Measurements from ENCODE around the gene AKAP7.

The AKAP7 gene

GRCh38 chr6:131130554-131130940 is 4.7 kb upstream of the AKAP7 start:
- H2AFZ ChIP-seq (ENCODE audit: low read depth, low read length, severe bottlenecking): no peak overlapping the region
- H3K4me2 ChIP-seq (ENCODE audit: low read depth, low read length, poor library complexity, severe bottlenecking): no peak overlapping the region
- no peak for TF ChIP-seq CTCF (IDR thresholded peaks at IDR 0.05; ENCODE audit: insufficient read depth, low read length, poor library complexity, severe bottlenecking)
- no peak for TF ChIP-seq EZH2phosphoT487 (conservative IDR thresholded peaks at IDR 0.05; ENCODE audit: low read length)
- H3K27ac ChIP-seq (ENCODE audit: low read depth, low read length): no peak overlapping the region
- H3K9me2 ChIP-seq (replicated peaks; ENCODE audit: insufficient read depth, low read length): no peaks in the 10 kb centered on the region
- H3K4me3 ChIP-seq (ENCODE audit: insufficient read depth, low read length, poor library complexity, severe bottlenecking): no peak overlapping the region
- no peaks in the 10 kb centered on the region for H3F3A ChIP-seq (ENCODE audit: insufficient read depth)
- H3K27me3 ChIP-seq (ENCODE audit: low read length): no peaks in the 10 kb centered on the region
- no peaks in the 10 kb centered on the region for H3K79me2 ChIP-seq (ENCODE audit: insufficient read depth, low read length)
- H4K20me1 ChIP-seq (ENCODE audit: low read depth, low read length): no peaks in the 10 kb centered on the region
- H3K9ac ChIP-seq (ENCODE audit: low read length): no peak overlapping the region
- H3K9me3 ChIP-seq (ENCODE audit: insufficient read depth, low read length): no peaks in the 10 kb centered on the region
- no peaks in the 10 kb centered on the region for H3K36me3 ChIP-seq (ENCODE audit: low read length)

DNA sequence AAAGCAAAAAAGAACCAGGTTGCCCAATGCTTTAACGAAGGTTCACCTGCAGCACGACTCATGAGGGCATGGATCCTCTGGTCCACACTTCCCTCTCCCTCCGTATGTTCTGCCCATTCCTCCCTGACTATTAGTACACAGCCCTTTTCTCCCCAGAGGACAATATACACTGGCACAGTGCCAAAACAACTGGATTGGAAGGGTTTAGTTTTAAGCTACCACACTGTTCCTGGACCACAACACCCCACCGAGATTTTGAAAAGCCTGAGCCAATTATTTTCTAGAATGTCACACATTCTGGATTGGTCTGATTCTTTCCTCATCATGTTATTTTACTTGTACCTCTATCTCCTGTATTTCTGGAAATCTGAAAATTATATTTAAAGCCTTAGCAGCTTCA is 2.9 kb upstream of the AKAP7 start:
- no peaks in the 10 kb centered on the region for H3K36me3 ChIP-seq (ENCODE audit: low read length)
- H3K4me3 ChIP-seq (ENCODE audit: insufficient read depth, low read length, poor library complexity, severe bottlenecking): no peak overlapping the region
- H3F3A ChIP-seq (ENCODE audit: insufficient read depth): no peaks in the 10 kb centered on the region
- H3K79me2 ChIP-seq (ENCODE audit: insufficient read depth, low read length): no peaks in the 10 kb centered on the region
- no peaks in the 10 kb centered on the region for H3K9me2 ChIP-seq (replicated peaks; ENCODE audit: insufficient read depth, low read length)
- no peak overlapping the region for H3K27ac ChIP-seq (ENCODE audit: low read depth, low read length)
- H3K9me3 ChIP-seq (ENCODE audit: insufficient read depth, low read length): no peaks in the 10 kb centered on the region
- TF ChIP-seq EZH2phosphoT487 (conservative IDR thresholded peaks at IDR 0.05; ENCODE audit: low read length) (no peak), CTCF (IDR thresholded peaks at IDR 0.05; ENCODE audit: insufficient read depth, low read length, poor library complexity, severe bottlenecking) (no peak)
- H3K4me2 ChIP-seq (ENCODE audit: low read depth, low read length, poor library complexity, severe bottlenecking): no peak overlapping the region
- no peaks in the 10 kb centered on the region for H3K27me3 ChIP-seq (ENCODE audit: low read length)
- no peak overlapping the region for H3K9ac ChIP-seq (ENCODE audit: low read length)
- no peak overlapping the region for H2AFZ ChIP-seq (ENCODE audit: low read depth, low read length, severe bottlenecking)
- no peaks in the 10 kb centered on the region for H4K20me1 ChIP-seq (ENCODE audit: low read depth, low read length)

GRCh38 chr6:131134220-131134979 is 867 bp upstream of the AKAP7 start:
- Histone ChIP-seq H3K27me3 (ENCODE audit: low read length) (no peaks in the 10 kb centered on the region), H3K27ac (ENCODE audit: low read depth, low read length) (no peak overlapping the region), H2AFZ (ENCODE audit: low read depth, low read length, severe bottlenecking) (no peak overlapping the region), H3K9me2 (replicated peaks; ENCODE audit: insufficient read depth, low read length) (no peaks in the 10 kb centered on the region), H3K79me2 (ENCODE audit: insufficient read depth, low read length) (no peaks in the 10 kb centered on the region), H3K4me2 (ENCODE audit: low read depth, low read length, poor library complexity, severe bottlenecking) (peak overlapping the region; percentile 35), H3K4me3 (ENCODE audit: insufficient read depth, low read length, poor library complexity, severe bottlenecking) (no peak overlapping the region), H4K20me1 (ENCODE audit: low read depth, low read length) (no peaks in the 10 kb centered on the region), H3F3A (ENCODE audit: insufficient read depth) (no peaks in the 10 kb centered on the region), H3K36me3 (ENCODE audit: low read length) (no peaks in the 10 kb centered on the region), H3K9me3 (ENCODE audit: insufficient read depth, low read length) (no peaks in the 10 kb centered on the region), H3K9ac (ENCODE audit: low read length) (no peak overlapping the region)
- TF ChIP-seq EZH2phosphoT487 (conservative IDR thresholded peaks at IDR 0.05; ENCODE audit: low read length) (no peak), CTCF (IDR thresholded peaks at IDR 0.05; ENCODE audit: insufficient read depth, low read length, poor library complexity, severe bottlenecking) (no peak)

Data from SU-DHL-6 (cell line).